Ovary (tissue), 3 donors: ENCODE results near the gene YIPF3.

ENCODE experiments used
- CTCF ChIP-seq, 3 donors: fragments of 450-650 bp in 2 of 3; fragments of 200-600 bp in 1 of 3; IDR thresholded peaks; one replicate each; pipeline versions ENCODE4 v1.5.1 to v1.8.0; 2016 to 2022; ENCODE audit warnings: antibody characterized with exemption in 3 of 3, mild to moderate bottlenecking in 1 of 3
- EP300 ChIP-seq: sonication (generic); formaldehyde crosslinking; IDR thresholded peaks from one replicate; pipeline ENCODE4 v1.6.1; 2017; ENCODE audit warnings: antibody characterized with exemption
- POLR2A ChIP-seq: fragments of 450-650 bp; IDR thresholded peaks from one replicate; pipeline ENCODE4 v1.6.1; 2017; ENCODE audit warnings: antibody characterized with exemption, mild to moderate bottlenecking, moderate library complexity
- donor health status: DM: no; HTN: no; CAD: no.

DNA sequence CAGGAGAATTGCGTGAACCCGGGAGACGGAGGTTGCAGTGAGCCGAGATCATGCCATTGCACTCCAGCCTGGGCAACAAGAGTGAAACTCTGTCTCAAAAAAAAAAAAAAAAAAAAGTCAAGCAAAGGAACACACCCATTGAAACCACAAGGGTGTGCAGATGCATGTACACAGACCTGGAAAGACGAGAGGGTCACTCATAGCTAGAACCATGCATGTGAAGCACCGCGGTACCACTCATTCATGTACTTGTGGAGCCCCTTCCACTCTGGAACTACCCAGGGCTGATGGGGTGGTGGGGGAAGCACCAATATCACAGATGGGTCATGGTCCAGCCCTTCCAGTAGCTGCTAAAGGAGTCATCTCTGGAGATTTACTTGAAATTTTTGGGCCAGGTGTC lies 46.8 kb downstream of the YIPF3 start:
- no peak for TF ChIP-seq POLR2A
- TF ChIP-seq CTCF (IDR thresholded peaks at IDR 0.05): no peak
- no peak for TF ChIP-seq EP300
